HEK293 (cell line): Measurements from ENCODE around the gene SSBP2.

Experiments
- KLF16 ChIP-seq: fragments of 450-650 bp; formaldehyde crosslinking; IDR thresholded peaks from 2 replicates; pipeline ENCODE4 v1.5.1; 2017; ENCODE audit warnings: missing biosample characterization, missing genetic modification characterization
- MZF1 ChIP-seq: fragments of 450-650 bp; formaldehyde crosslinking; IDR thresholded peaks from 2 replicates; pipeline ENCODE4 v1.5.1; 2017; ENCODE audit warnings: missing biosample characterization, missing genetic modification characterization, borderline replicate concordance
- TCF7L2 ChIP-seq: IDR thresholded peaks from 2 replicates; pipeline ENCODE4 v1.6.1; 2011; ENCODE audit warnings: low read depth, mild to moderate bottlenecking, inconsistent platforms, low read length, moderate library complexity, borderline replicate concordance
- ZFP41 ChIP-seq: fragments of 450-650 bp; formaldehyde crosslinking; IDR thresholded peaks from 2 replicates; pipeline ENCODE4 v1.5.1; 2016; ENCODE audit warnings: missing biosample characterization, missing genetic modification characterization, borderline replicate concordance
- ZFP69B ChIP-seq: fragments of 450-650 bp; formaldehyde crosslinking; IDR thresholded peaks from 2 replicates; pipeline ENCODE4 v1.5.1; 2016; ENCODE audit warnings: missing biosample characterization, missing genetic modification characterization
- ZNF214 ChIP-seq: fragments of 450-650 bp; formaldehyde crosslinking; IDR thresholded peaks from 2 replicates; pipeline ENCODE4 v1.5.1; 2017; ENCODE audit warnings: missing biosample characterization, mild to moderate bottlenecking, missing genetic modification characterization, borderline replicate concordance
- ZNF433 ChIP-seq: fragments of 450-650 bp; formaldehyde crosslinking; IDR thresholded peaks from 2 replicates; pipeline ENCODE4 v1.5.1; 2016; ENCODE audit warnings: missing biosample characterization, missing genetic modification characterization, low read depth
- ZNF501 ChIP-seq: fragments of 450-650 bp; formaldehyde crosslinking; IDR thresholded peaks from 2 replicates; pipeline ENCODE4 v1.5.1; 2016; ENCODE audit warnings: missing biosample characterization, missing genetic modification characterization
- ZNF558 ChIP-seq: fragments of 450-650 bp; formaldehyde crosslinking; IDR thresholded peaks from 2 replicates; pipeline ENCODE4 v1.5.1; 2016; ENCODE audit warnings: missing biosample characterization, missing genetic modification characterization
- ZNF707 ChIP-seq: fragments of 450-650 bp; formaldehyde crosslinking; IDR thresholded peaks from 2 replicates; pipeline ENCODE4 v1.5.1; 2016; ENCODE audit warnings: missing biosample characterization, missing genetic modification characterization
- ZNF76 ChIP-seq: fragments of 450-650 bp; formaldehyde crosslinking; IDR thresholded peaks from 2 replicates; pipeline ENCODE4; 2016; ENCODE audit warnings: low read depth, missing biosample characterization, missing genetic modification characterization, borderline replicate concordance
- ZNF776 ChIP-seq: fragments of 450-650 bp; formaldehyde crosslinking; IDR thresholded peaks from 2 replicates; pipeline ENCODE4 v1.5.0; 2017; ENCODE audit warnings: missing biosample characterization, missing genetic modification characterization, borderline replicate concordance
- TF ChIP-seq, protein P1 (sequence below): fragments of 450-650 bp; formaldehyde crosslinking; IDR thresholded peaks from 2 replicates; pipeline ENCODE4 v1.5.1; 2016; ENCODE audit warnings: missing biosample characterization, missing genetic modification characterization

DNA sequence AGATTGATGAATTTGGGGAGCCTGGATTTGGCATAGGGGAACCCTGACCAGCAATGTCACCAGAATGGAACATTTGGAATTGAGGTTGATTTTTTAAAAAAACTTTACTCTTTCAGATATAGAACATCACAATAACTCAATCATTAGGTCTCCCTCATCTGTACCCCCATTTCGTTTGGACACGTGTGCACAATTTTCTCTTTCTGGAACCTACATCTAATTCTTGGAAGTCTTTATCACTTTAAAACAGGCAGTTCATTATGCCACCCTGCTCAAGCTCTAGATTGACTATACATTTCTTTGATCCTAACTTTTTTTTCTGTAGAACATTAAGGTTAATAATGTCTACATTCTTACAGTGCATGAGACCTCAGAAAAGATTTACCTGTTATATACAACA is 3.7 kb upstream of the SSBP2 start:
- TF ChIP-seq, protein P1, sequence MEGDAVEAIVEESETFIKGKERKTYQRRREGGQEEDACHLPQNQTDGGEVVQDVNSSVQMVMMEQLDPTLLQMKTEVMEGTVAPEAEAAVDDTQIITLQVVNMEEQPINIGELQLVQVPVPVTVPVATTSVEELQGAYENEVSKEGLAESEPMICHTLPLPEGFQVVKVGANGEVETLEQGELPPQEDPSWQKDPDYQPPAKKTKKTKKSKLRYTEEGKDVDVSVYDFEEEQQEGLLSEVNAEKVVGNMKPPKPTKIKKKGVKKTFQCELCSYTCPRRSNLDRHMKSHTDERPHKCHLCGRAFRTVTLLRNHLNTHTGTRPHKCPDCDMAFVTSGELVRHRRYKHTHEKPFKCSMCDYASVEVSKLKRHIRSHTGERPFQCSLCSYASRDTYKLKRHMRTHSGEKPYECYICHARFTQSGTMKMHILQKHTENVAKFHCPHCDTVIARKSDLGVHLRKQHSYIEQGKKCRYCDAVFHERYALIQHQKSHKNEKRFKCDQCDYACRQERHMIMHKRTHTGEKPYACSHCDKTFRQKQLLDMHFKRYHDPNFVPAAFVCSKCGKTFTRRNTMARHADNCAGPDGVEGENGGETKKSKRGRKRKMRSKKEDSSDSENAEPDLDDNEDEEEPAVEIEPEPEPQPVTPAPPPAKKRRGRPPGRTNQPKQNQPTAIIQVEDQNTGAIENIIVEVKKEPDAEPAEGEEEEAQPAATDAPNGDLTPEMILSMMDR (tag by site-specific recombination), result no peak
- TF ChIP-seq ZFP69B (no peak), ZNF776 (tag by site-specific recombination) (no peak), ZNF214 (tag by site-specific recombination) (no peak), ZNF433 (no peak), ZNF501 (tag by site-specific recombination) (no peak), ZNF558 (tag by site-specific recombination) (no peak), MZF1 (tag by site-specific recombination) (no peak), ZNF707 (tag by site-specific recombination) (no peak), ZNF76 (tag by site-specific recombination) (no peak), TCF7L2 (no peak), ZFP41 (tag by site-specific recombination) (no peak), KLF16 (tag by site-specific recombination) (no peak)
